K562 (cell line): Measurements from ENCODE around the gene CASP2. TPM values are rescaled to one million over a fixed set of nuclear protein-coding genes. Genes with fewer than 3 reads are reported as not detected.

Experiments
- ATAC-seq: fragments of 200-7000 bp; cut with Tn5 transposase; 3 replicates; pipeline ENCODE4 v1.9.1; 2020; ENCODE audit warnings: moderate library complexity
- BruUV-seq: library from RNA; stranded (reverse); fragments of 400-500 nt; replicated peaks from 2 replicates; lab custom pipeline; 2021; lab: Mats Ljungman, UMichigan
- CTCF ChIA-PET: fragments of 300-600 bp; formaldehyde crosslinking; extraction: SDS; loops from one replicate; lab custom pipeline; 2021; ENCODE audit warnings: low intra/inter-chr PET ratio; lab: Yijun Ruan, JAX
- POLR2A ChIA-PET: fragments of 300-600, 350-650 bp; sonication (Branson Sonifier 250); formaldehyde crosslinking; extraction: SDS; loops from one replicate; lab custom pipeline; 2021; ENCODE audit warnings: antibody characterized with exemption, inconsistent platforms; lab: Yijun Ruan, JAX
- DNase-seq, 4 experiments: peaks; one replicate each; pipeline versions ENCODE4 v3.0.0 to v3.0.0-alpha.2; 2011 to 2018; ENCODE audit warnings: low spot score in 3 of 4, mixed read lengths in 3 of 4; ENCODE audit errors: extremely low read depth in 1 of 4
- FAIRE-seq: peaks from 2 replicates; lab custom pipeline; 2011; peaks lifted over from hg19 to GRCh38; lab: Jason Lieb, UNC
- H2AFZ ChIP-seq: 2 replicates; pipeline ENCODE4 v1.6.0; 2011; ENCODE audit warnings: low read depth, low read length, control low read depth, inconsistent platforms
- H3K27ac ChIP-seq: fragments of 200-600 bp; 3 replicates; pipeline ENCODE4 v1.8.0; 2011; ENCODE audit warnings: low read depth, mild to moderate bottlenecking, control low read depth, inconsistent platforms, low read length, moderate library complexity, mixed read lengths; ENCODE audit errors: extremely low read depth
- H3K27me3 ChIP-seq, 2 experiments: fragments of 300-600 bp in 1 of 2; 2 replicates in 1 of 2; 3 replicates in 1 of 2; pipeline versions ENCODE4 v1.6.0 to v1.8.0; 2011; ENCODE audit warnings: inconsistent platforms in 2 of 2, low read length in 2 of 2, mild to moderate bottlenecking in 1 of 2, mixed read lengths in 1 of 2, moderate library complexity in 1 of 2; ENCODE audit not compliant: control insufficient read depth in 2 of 2, insufficient read depth in 2 of 2
- H3K36me3 ChIP-seq: fragments of 300-600 bp; 3 replicates; pipeline ENCODE4 v1.8.0; 2011; ENCODE audit warnings: mild to moderate bottlenecking, low read length, inconsistent platforms; ENCODE audit not compliant: control insufficient read depth, insufficient read depth
- H3K4me1 ChIP-seq, 2 experiments: fragments of 200-600 bp in 1 of 2; replicated peaks in 1 of 2; 2 replicates in 1 of 2; 3 replicates in 1 of 2; pipeline versions ENCODE4 v1.5.1 to v1.8.0; 2011; ENCODE audit warnings: inconsistent platforms in 2 of 2, low read length in 2 of 2, mild to moderate bottlenecking in 1 of 2, mixed read lengths in 1 of 2, moderate library complexity in 1 of 2; ENCODE audit not compliant: control insufficient read depth in 2 of 2, insufficient read depth in 2 of 2
- H3K4me2 ChIP-seq: 2 replicates; pipeline ENCODE4 v1.6.1; 2011; ENCODE audit warnings: low read length, control low read depth, inconsistent platforms, mixed read lengths; ENCODE audit not compliant: insufficient read depth
- H3K4me3 ChIP-seq: fragments of 200-600 bp; sonication (generic), shearing (Covaris generic); 2 replicates; pipeline ENCODE4 v1.5.1; 2016; ENCODE audit warnings: control low read depth, inconsistent platforms
- H3K79me2 ChIP-seq: fragments of 200-600 bp; 3 replicates; pipeline ENCODE4 v1.8.0; 2011; ENCODE audit warnings: low read length, inconsistent platforms; ENCODE audit not compliant: control insufficient read depth, insufficient read depth
- H3K9ac ChIP-seq, 2 experiments: 2 replicates each; pipeline versions ENCODE4 v1.6.0 to v1.6.1; 2011; ENCODE audit warnings: low read depth in 2 of 2, low read length in 2 of 2, control low read depth in 1 of 2, inconsistent platforms in 1 of 2, mild to moderate bottlenecking in 1 of 2, mixed read lengths in 1 of 2; ENCODE audit not compliant: insufficient read depth in 1 of 2
- H3K9me1 ChIP-seq: one replicate; pipeline ENCODE4 v1.6.0; 2011; ENCODE audit warnings: inconsistent platforms, mild to moderate bottlenecking, low read length, moderate library complexity; ENCODE audit not compliant: control insufficient read depth, insufficient read depth
- H3K9me3 ChIP-seq: replicated peaks from 2 replicates; pipeline ENCODE4 v1.5.1; 2011; ENCODE audit warnings: low read depth, low read length, inconsistent platforms; ENCODE audit not compliant: control insufficient read depth, insufficient read depth
- H4K20me1 ChIP-seq: replicated peaks from 2 replicates; pipeline ENCODE4 v1.6.1; 2011; ENCODE audit warnings: low read length, inconsistent platforms, mixed read lengths; ENCODE audit not compliant: control insufficient read depth, insufficient read depth
- CTCFL ChIP-seq: IDR thresholded peaks from 2 replicates; pipeline ENCODE4 v1.6.1; 2011; ENCODE audit warnings: borderline replicate concordance, low read depth, mild to moderate bottlenecking, moderate library complexity, low read length; ENCODE audit not compliant: insufficient read depth, poor library complexity, severe bottlenecking
- HIVEP1 ChIP-seq: fragments of 250-450 bp; sonication (Bioruptor Pico); IDR thresholded peaks from 2 replicates; pipeline ENCODE4 v1.4.0; 2020; ENCODE audit warnings: mild to moderate bottlenecking
- HMGXB4 ChIP-seq: sonication (generic); formaldehyde crosslinking; IDR thresholded peaks from 2 replicates; pipeline ENCODE4 v1.8.1; 2023; ENCODE audit warnings: mild to moderate bottlenecking, missing genetic modification reagents
- JUNB ChIP-seq: fragments of 450-650 bp; formaldehyde crosslinking; conservative IDR thresholded peaks from 2 replicates; pipeline ENCODE4 v1.4.0; 2020; ENCODE audit warnings: mild to moderate bottlenecking
- PRDM10 ChIP-seq: fragments of 450-650 bp; IDR thresholded peaks from 2 replicates; pipeline ENCODE4 v1.6.1; 2018; ENCODE audit not compliant: partially characterized antibody
- RBM15 ChIP-seq: fragments of 200-400 bp; formaldehyde crosslinking; IDR thresholded peaks from 2 replicates; pipeline ENCODE4 v1.6.1; 2018; ENCODE audit warnings: mild to moderate bottlenecking, low read length, moderate library complexity; ENCODE audit not compliant: insufficient read depth
- RBM39 ChIP-seq: fragments of 200-400 bp; formaldehyde crosslinking; optimal IDR thresholded peaks from 2 replicates; pipeline ENCODE3; 2018; ENCODE audit warnings: low read depth, low read length
- TEAD2 ChIP-seq: fragments of 450-650 bp; IDR thresholded peaks from 2 replicates; pipeline ENCODE4 v1.6.1; 2016; ENCODE audit warnings: missing genetic modification characterization, control low read depth, missing compliant biosample characterization
- TOE1 ChIP-seq, 2 experiments: fragments of 450-650 bp in 1 of 2; sonication (generic) in 1 of 2; formaldehyde crosslinking in 1 of 2; IDR thresholded peaks; 2 replicates each; pipeline versions ENCODE4 v1.7.1 to v1.8.0; 2016 to 2022; ENCODE audit warnings: borderline replicate concordance in 2 of 2, mild to moderate bottlenecking in 2 of 2, antibody characterized with exemption in 1 of 2, inconsistent platforms in 1 of 2, low read depth in 1 of 2, missing genetic modification reagents in 1 of 2, moderate library complexity in 1 of 2
- TRIM28 ChIP-seq: fragments of 450-650 bp; IDR thresholded peaks from 2 replicates; pipeline ENCODE4 v1.6.1; 2017
- ZNF444 ChIP-seq: fragments of 250-450 bp; sonication (Bioruptor Pico); IDR thresholded peaks from 2 replicates; pipeline ENCODE4 v1.4.0; 2020; ENCODE audit warnings: mild to moderate bottlenecking, moderate library complexity
- WGBS: fragments of 100-300 bp; shearing (Covaris generic); methylation state at CpG from one replicate; pipeline ENCODE4 v1.1.6; 2016; ENCODE audit warnings: low coverage, mixed read lengths; ENCODE audit not compliant: insufficient coverage; ENCODE audit errors: missing lambda C conversion rate; 5-methylcytosine and 5-hydroxymethylcytosine counted together
- in situ Hi-C: fragments of 300-500 bp; cut with MboI; formaldehyde crosslinking; loops from 4 replicates; pipeline ENCODE4 v1.15.0; 2018; ENCODE audit warnings: inconsistent platforms, mixed read lengths
- intact Hi-C: fragments of 100-400 bp; cut with micrococcal nuclease; formaldehyde crosslinking; loops from 2 replicates; pipeline ENCODE4 v1.14.2; 2022
- polyA plus RNA-seq, 8 experiments: library from polyadenylated mRNA; depleted of rRNA in 4 of 8; stranded (reverse) in 5 of 8; unstranded in 3 of 8; fragments of >200 nt; fragmentation: Nextera tagmentation in 2 of 8; fragmentation: Illumina TruSeq in 1 of 8; extraction: Ambion mirVana in 2 of 8; extraction: Trizol in 1 of 8; gene quantifications; 2 replicates each; pipeline versions ENCODE4 v1.2.1 to v1.2.3, GENCODE V29; 2011 to 2014; ENCODE audit warnings: inconsistent platforms in 1 of 8, missing spikeins in 1 of 8
- total RNA-seq, 7 experiments: library from RNA; depleted of rRNA in 6 of 7; stranded (reverse); fragments of >200 nt in 6 of 7; fragmentation: Illumina TruSeq in 2 of 7; extraction: Trizol in 2 of 7; gene quantifications; 2 replicates each; pipeline versions ENCODE4 v1.2.1 to v1.2.3, GENCODE V29; 2011 to 2021; ENCODE audit warnings: low replicate concordance in 1 of 7

CASP2 gene
- total and polyA plus RNA-seq, 9 of the 15 experiments (the other 6 are each of a cell fraction or from before 2014, with no cell fraction given), result 18.8 to 64.9 (median 24.1) TPM

GRCh38 chr7:143243111-143243510, 45.0 kb upstream of the CASP2 start:
- FAIRE-seq, result no peak
- Histone ChIP-seq H3K36me3 (no peaks in the 10 kb centered on the region), H3K4me1 (no peaks in the 10 kb centered on the region; a peak in 1 of 5 replicates), H4K20me1 (no peaks in the 10 kb centered on the region), H3K27ac (no peak overlapping the region), H2AFZ (peak overlapping the region; percentile 37; the same call in 1 of the 2 replicates), H3K4me2 (no peak overlapping the region), H3K4me3 (no peak overlapping the region), H3K9me3 (no peaks in the 10 kb centered on the region), H3K9me1 (no peaks in the 10 kb centered on the region), H3K79me2 (no peaks in the 10 kb centered on the region), H3K9ac (no peak overlapping the region), H3K27me3 (no peaks in the 10 kb centered on the region; a peak in 1 of 5 replicates)
- in situ Hi-C loops (loop anchor here (10.0 kb wide), 1 partner anchor 62 kb away; no protein-coding TSS in a partner anchor), intact Hi-C loops (loop anchor here (5.0 kb wide), 1 partner anchor 254 kb away; no protein-coding TSS in a partner anchor)
- ATAC-seq, result no peak
- CTCF ChIA-PET, result interaction anchor here (0.7 kb wide), 2 partner anchors 57 to 60 kb away, joined by 3 to 5 read pairs; no protein-coding TSS in a partner anchor
- no TSS peak for BruUV-seq
- no peak for DNase-seq
- POLR2A ChIA-PET, result interaction anchor here (1.8 kb wide), 1 partner anchor 16 kb away, joined by 3 read pairs; no protein-coding TSS in a partner anchor
- 31% methylated on average over 7 of the region's 7 CpGs for WGBS
- TF ChIP-seq TOE1 (IDR thresholded peaks at IDR 0.05; ENCODE audit: borderline replicate concordance), result no peak
- no peak for TF ChIP-seq TOE1 (CRISPR knock-in tag; IDR thresholded peaks at IDR 0.05; ENCODE audit: borderline replicate concordance, low read depth)
- no peak for TF ChIP-seq TRIM28
- TF ChIP-seq RBM39, result no peak
- TF ChIP-seq HMGXB4 (CRISPR knock-in tag), result no peak
- TF ChIP-seq TEAD2, result no peak
- TF ChIP-seq ZNF444 (CRISPR knock-in tag), result no peak
- no peak for TF ChIP-seq HIVEP1 (CRISPR knock-in tag)
- no peak for TF ChIP-seq CTCFL
- no peak for TF ChIP-seq PRDM10
- TF ChIP-seq JUNB (CRISPR knock-in tag), result no peak
- no peak for TF ChIP-seq RBM15
